DOHH2 (cell line): ENCODE results near the gene HTR3A.

Experiments used
- H3F3A ChIP-seq: fragments of 200-600 bp; sonication (generic), shearing (Covaris generic); 2 replicates; pipeline ENCODE4 v1.6.0; 2016; ENCODE audit warnings: antibody characterized with exemption, mild to moderate bottlenecking; ENCODE audit not compliant: control insufficient read depth, insufficient read depth
- H3K27ac ChIP-seq: fragments of 200-600 bp; sonication (generic); 2 replicates; pipeline ENCODE4 v1.5.1; 2014; ENCODE audit warnings: low read depth, mild to moderate bottlenecking, low read length, moderate library complexity
- H3K27me3 ChIP-seq: fragments of 200-600 bp; sonication (generic); 2 replicates; pipeline ENCODE4 v1.6.1; 2014; ENCODE audit warnings: mild to moderate bottlenecking, low read length, mixed read lengths; ENCODE audit not compliant: control insufficient read depth
- H3K36me3 ChIP-seq: fragments of 200-600 bp; sonication (generic); 2 replicates; pipeline ENCODE4 v1.6.1; 2014; ENCODE audit warnings: mild to moderate bottlenecking, low read length, moderate library complexity, mixed read lengths; ENCODE audit not compliant: control insufficient read depth
- H3K4me1 ChIP-seq: fragments of 200-600 bp; sonication (generic); 2 replicates; pipeline ENCODE4 v1.6.1; 2014; ENCODE audit warnings: mild to moderate bottlenecking, low read length, mixed read lengths; ENCODE audit not compliant: control insufficient read depth
- H3K4me2 ChIP-seq: fragments of 200-600 bp; sonication (generic); 2 replicates; pipeline ENCODE4 v1.6.0; 2014; ENCODE audit warnings: mild to moderate bottlenecking, low read length, moderate library complexity
- H3K4me3 ChIP-seq: fragments of 200-600 bp; sonication (generic); 2 replicates; pipeline ENCODE4 v1.5.1; 2014; ENCODE audit warnings: mild to moderate bottlenecking, low read length, mixed read lengths
- H3K79me2 ChIP-seq: fragments of 200-600 bp; sonication (generic); 2 replicates; pipeline ENCODE4 v1.6.1; 2014; ENCODE audit warnings: mild to moderate bottlenecking, low read length, mixed read lengths; ENCODE audit not compliant: control insufficient read depth
- H3K9me2 ChIP-seq: fragments of 200-600 bp; sonication (generic); replicated peaks from 2 replicates; pipeline ENCODE4 v1.6.1; 2014; ENCODE audit warnings: mild to moderate bottlenecking, low read length, mixed read lengths; ENCODE audit not compliant: control insufficient read depth
- H3K9me3 ChIP-seq: fragments of 200-600 bp; sonication (generic); 2 replicates; pipeline ENCODE4 v1.6.1; 2014; ENCODE audit warnings: antibody characterized with exemption, low read length, mixed read lengths; ENCODE audit not compliant: control insufficient read depth, insufficient read depth
- H4K20me1 ChIP-seq: fragments of 200-600 bp; sonication (generic); 2 replicates; pipeline ENCODE4 v1.6.0; 2014; ENCODE audit warnings: low read depth, mild to moderate bottlenecking, antibody characterized with exemption, low read length, moderate library complexity; ENCODE audit not compliant: control insufficient read depth, insufficient read depth
- EZH2phosphoT487 ChIP-seq: fragments of 200-600 bp; sonication (generic); IDR thresholded peaks from 2 replicates; pipeline ENCODE4 v1.6.1; 2017; ENCODE audit warnings: borderline replicate concordance, mild to moderate bottlenecking, antibody characterized with exemption, low read length, moderate library complexity, mixed read lengths
- TF ChIP-seq, protein P1 (sequence below): fragments of 200-600 bp; sonication (generic); IDR thresholded peaks from one replicate; pipeline ENCODE4 v1.5.1; 2014; ENCODE audit warnings: antibody characterized with exemption, mild to moderate bottlenecking, low read depth, low read length; ENCODE audit not compliant: poor library complexity, severe bottlenecking

Gene HTR3A

DNA sequence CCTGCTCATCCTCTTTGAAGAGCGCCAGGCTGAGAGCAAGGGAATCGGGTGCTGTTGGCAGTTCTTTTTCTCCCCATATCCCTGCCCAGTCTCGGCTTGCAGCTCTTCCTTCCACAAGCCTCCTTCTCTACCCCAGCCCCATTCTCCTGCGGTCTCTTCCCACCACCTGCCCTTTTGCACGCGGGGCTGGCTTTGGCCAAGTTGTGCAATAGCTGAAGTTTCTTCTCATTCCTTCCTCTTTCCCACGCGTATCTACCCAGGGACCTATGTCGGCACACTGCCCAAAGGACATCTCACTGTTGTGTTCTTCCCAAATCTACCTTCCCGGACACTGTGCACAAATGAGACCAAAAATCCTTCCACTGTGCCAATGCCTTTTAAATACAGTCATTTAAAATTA, 22.3 kb upstream of the HTR3A start:
- H3F3A ChIP-seq = no peaks in the 10 kb centered on the region
- no peaks in the 10 kb centered on the region for H3K9me3 ChIP-seq
- H3K9me2 ChIP-seq = no peaks in the 10 kb centered on the region
- peaks cover 19% of the 10 kb centered on the region for H3K4me1 ChIP-seq
- no peak for TF ChIP-seq EZH2phosphoT487
- TF ChIP-seq, protein P1, sequence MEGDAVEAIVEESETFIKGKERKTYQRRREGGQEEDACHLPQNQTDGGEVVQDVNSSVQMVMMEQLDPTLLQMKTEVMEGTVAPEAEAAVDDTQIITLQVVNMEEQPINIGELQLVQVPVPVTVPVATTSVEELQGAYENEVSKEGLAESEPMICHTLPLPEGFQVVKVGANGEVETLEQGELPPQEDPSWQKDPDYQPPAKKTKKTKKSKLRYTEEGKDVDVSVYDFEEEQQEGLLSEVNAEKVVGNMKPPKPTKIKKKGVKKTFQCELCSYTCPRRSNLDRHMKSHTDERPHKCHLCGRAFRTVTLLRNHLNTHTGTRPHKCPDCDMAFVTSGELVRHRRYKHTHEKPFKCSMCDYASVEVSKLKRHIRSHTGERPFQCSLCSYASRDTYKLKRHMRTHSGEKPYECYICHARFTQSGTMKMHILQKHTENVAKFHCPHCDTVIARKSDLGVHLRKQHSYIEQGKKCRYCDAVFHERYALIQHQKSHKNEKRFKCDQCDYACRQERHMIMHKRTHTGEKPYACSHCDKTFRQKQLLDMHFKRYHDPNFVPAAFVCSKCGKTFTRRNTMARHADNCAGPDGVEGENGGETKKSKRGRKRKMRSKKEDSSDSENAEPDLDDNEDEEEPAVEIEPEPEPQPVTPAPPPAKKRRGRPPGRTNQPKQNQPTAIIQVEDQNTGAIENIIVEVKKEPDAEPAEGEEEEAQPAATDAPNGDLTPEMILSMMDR = no peak
- H3K36me3 ChIP-seq = no peaks in the 10 kb centered on the region
- H4K20me1 ChIP-seq = no peaks in the 10 kb centered on the region
- H3K4me3 ChIP-seq = no peak overlapping the region
- H3K79me2 ChIP-seq = no peaks in the 10 kb centered on the region
- peaks cover 8% of the 10 kb centered on the region; the same call in 1 of the 2 replicates for H3K27me3 ChIP-seq
- no peak overlapping the region for H3K27ac ChIP-seq
- no peak overlapping the region for H3K4me2 ChIP-seq

DNA sequence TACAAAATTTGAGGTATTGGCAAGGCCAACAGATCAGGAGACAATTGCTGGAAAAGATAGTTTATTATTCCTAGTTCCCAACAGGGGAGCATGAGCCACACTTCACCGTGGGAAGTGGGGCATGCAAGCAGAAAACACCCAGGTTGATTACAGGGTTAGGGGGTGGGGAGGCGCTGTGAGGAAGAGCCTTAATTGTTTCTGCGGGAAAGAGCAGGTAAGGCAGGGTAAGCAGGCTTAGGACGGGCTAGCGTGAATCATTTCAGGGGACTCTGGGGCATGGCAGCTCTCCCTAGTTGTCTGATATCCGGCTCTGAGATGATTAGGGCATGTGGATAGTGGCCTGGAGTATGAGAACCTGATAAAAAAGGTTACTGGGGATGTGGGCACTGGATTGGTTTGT, 20.7 kb upstream of the HTR3A start:
- Histone ChIP-seq H3K4me3 (no peak overlapping the region), H3K9me2 (no peaks in the 10 kb centered on the region), H3F3A (no peaks in the 10 kb centered on the region), H3K27ac (no peak overlapping the region), H3K9me3 (no peaks in the 10 kb centered on the region), H3K79me2 (no peaks in the 10 kb centered on the region), H3K36me3 (no peaks in the 10 kb centered on the region), H3K27me3 (peaks cover 8% of the 10 kb centered on the region; the same call in 1 of the 2 replicates), H4K20me1 (no peaks in the 10 kb centered on the region), H3K4me1 (peaks cover 6% of the 10 kb centered on the region), H3K4me2 (no peak overlapping the region)
- TF ChIP-seq, protein P1 = no peak
- no peak for TF ChIP-seq EZH2phosphoT487

DNA sequence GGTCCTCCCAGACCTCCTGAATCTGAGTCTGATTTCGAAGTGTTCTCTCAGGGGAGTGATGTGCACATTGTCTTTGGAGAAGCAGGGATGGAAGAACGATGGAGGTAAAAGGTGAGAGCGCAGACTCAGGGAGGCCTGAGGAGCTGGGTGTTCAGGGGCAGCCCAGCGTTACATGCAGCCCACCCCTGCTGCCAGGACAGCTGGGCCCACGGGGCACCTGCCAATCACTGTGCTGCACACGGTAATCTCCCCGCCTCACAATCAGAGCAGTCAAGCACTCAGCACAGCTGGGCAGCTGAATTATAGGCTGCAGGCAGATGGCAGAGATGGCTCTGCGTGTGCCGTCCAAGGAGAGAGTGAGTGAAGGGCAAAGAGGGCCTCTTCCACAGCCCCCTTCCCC, 17.9 kb upstream of the HTR3A start:
- H4K20me1 ChIP-seq = no peaks in the 10 kb centered on the region
- H3K27me3 ChIP-seq = no peaks in the 10 kb centered on the region
- H3K36me3 ChIP-seq = no peaks in the 10 kb centered on the region
- H3K27ac ChIP-seq = no peak overlapping the region
- H3K4me2 ChIP-seq = no peak overlapping the region
- H3K4me3 ChIP-seq = no peak overlapping the region
- peaks cover 4% of the 10 kb centered on the region; the same call in 1 of the 2 replicates for H3K4me1 ChIP-seq
- no peaks in the 10 kb centered on the region for H3F3A ChIP-seq
- H3K9me2 ChIP-seq = no peaks in the 10 kb centered on the region
- H3K9me3 ChIP-seq = no peaks in the 10 kb centered on the region
- no peak for TF ChIP-seq EZH2phosphoT487
- TF ChIP-seq, protein P1 = no peak
- H3K79me2 ChIP-seq = no peaks in the 10 kb centered on the region
